CD4-positive, alpha-beta T cell treated with Interleukin-6 at 100 ng/mL for 8 hours (primary cell): ENCODE data around the gene ACAA2.

Experiments
- DNase-seq: peaks from one replicate; pipeline ENCODE4 v3.0.0-alpha.2; 2020; ENCODE audit warnings: mixed read lengths, low spot score

Gene ACAA2

GRCh38 chr18:49739275-49739674 is 74.1 kb downstream of the ACAA2 start:
- DNase-seq, result no peak

- no peak for DNase-seq
Observed at GRCh38 chr18:49738721-49739120, 74.6 kb downstream of the ACAA2 start.

GRCh38 chr18:49734836-49735235 is 78.5 kb downstream of the ACAA2 start:
- DNase-seq, result no peak

DNA sequence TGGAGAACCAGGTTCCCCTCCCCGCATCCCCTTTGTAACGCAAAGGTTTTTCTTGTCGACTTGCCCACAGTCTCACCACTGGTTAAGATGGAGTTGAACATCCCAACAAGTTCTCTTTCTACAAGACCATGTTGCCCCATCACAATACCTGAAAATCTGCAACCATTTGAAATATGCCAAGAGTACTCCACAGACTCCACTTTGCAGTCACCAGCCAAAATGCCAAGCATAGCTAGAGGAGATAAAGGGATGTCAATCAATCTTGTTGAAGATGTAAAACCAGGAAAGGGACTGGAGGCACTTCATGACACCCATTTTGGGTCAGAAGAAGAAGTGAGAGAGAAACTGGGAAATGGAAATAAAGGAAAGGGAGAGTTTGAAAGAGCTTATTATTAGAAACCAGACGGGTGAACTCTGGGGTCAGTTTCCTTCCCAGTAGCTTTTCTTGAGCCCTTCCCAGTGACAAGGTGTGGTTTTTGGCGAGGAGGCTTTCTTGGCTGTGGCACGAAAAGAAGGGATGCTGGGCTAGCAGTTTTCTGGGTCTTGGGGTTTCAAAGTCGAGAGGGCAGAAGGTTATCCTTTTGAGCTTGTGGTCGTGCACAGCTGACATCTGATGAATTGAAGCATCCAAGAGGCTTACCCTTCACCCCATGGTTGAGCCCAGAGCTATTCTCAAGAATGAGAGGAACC is 79.3 kb downstream of the ACAA2 start:
- no peak for DNase-seq

- no peak for DNase-seq
Observed at GRCh38 chr18:49733321-49733720, 80.0 kb downstream of the ACAA2 start.
